NCI-H2171 treated with DMSO at 0.1 percent for 48 hours (cell line): ENCODE measurements around the gene EEF1A1.
"Not testable (repeated sequence)": the region's sequence is repeated elsewhere in the genome, so short reads cannot be mapped to it uniquely, and the experiment has no call there.

ENCODE experiments used
- DNase-seq: peaks from one replicate; lab custom pipeline; 2025; lab: John Stamatoyannopoulos, UW

EEF1A1 gene

GRCh38 chr6:73520688-73521350 is at the start of gene EEF1A1:
Gene EEF1A1 (minus strand): TSS chr6:73521032. CDS start chr6:73520026, 1,006 bp downstream.
- DNase-seq = peak; percentile 99

- DNase-seq = no peak
Observed at GRCh38 chr6:73569121-73569520, 48.3 kb upstream of the EEF1A1 start.

DNA sequence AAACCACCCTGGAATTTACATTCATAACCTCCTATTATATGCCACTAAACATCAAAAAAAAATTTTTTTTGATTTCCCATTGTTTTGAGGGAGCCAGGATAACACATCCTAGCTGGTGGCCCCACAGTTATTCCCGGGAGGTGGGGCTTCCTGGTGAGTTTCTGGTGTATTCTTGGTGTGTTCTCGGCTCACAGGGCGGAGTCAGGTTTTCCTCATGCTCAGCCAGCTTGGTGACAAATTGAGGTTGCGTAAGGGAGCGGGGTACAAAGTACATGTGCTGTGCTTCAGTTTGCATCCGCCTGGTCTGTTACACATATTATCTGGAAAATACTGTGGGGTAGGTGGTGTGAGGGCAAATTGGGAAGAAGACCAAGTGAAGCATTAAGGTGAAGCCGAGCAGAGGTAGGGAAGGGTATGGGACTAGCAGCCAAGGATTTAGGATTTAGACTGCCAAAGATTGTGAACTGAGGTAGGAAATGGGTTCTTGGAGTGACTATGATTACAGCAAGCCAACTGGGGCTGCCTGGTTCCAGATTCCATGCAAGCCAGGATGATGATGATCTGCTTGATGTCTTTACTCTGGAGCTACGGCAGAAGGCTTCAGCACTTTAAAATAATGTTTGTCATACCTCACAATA is 46.2 kb upstream of the EEF1A1 start:
- DNase-seq = no peak

- not testable (repeated sequence) for DNase-seq
Observed at GRCh38 chr6:73566486-73566871, 45.6 kb upstream of the EEF1A1 start.

GRCh38 chr6:73565767-73566485 is 45.1 kb upstream of the EEF1A1 start:
- no peak for DNase-seq

GRCh38 chr6:73564578-73565345 is 43.9 kb upstream of the EEF1A1 start:
- no peak for DNase-seq

DNA sequence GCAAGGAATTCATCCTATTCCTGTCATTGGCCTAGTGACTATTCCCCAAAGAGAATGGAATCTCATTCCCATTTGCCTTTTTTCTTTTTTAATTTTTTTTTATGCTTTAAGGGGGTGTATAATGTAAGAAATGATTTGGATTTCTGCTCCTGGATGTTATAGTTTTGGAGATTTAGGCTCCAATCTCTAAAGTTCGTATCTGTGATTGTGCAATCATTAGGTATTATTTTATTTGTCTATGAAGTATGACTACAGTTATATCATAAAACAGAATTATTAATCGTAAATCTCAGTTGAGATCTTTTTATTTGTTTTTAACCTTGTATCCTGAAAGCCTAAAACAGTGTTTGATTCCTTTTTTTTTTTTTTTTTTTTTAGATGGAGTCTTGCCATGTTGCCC is 41.7 kb upstream of the EEF1A1 start:
- DNase-seq = no peak

GRCh38 chr6:73560853-73561407 is 40.1 kb upstream of the EEF1A1 start:
- no peak for DNase-seq

- no peak for DNase-seq
Observed at GRCh38 chr6:73560182-73560732, 39.4 kb upstream of the EEF1A1 start.

GRCh38 chr6:73559399-73559794 is 38.6 kb upstream of the EEF1A1 start:
- DNase-seq = not testable (repeated sequence)

DNA sequence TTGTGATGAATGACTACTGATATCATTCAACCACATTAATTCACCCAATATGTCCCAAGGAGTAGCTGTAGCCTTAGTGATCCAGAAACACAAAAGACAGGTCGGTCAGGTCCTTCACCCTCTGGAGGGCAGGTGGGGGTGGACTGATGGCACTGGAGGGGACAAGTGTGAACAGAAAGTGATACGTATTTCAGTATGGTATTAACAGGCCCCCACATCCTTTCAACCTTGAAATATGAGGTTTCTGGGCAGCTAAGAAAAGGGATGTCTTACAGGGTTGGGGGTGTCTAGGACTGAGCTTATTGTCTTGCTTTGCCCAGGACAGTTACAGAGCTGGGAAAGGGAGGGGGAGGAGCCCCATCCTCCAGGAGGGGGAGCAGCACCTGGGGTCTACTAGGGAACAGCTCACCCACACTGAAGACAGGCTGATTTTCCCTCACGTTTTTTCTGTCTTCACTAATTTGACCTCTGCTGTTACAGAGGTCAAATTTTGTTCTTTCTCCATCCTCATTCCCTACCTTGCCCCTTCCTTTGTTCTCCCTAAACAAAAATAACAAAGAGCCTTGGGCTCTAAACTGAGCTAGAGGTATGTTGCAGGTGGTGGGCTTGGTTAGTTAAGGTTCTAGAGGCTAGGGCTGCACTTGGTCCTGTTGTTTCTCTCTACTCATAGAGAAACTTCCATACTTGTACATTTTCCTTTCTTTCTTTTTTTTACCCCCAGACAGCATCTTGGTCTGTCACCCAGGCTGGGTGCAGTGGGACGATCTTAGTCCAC is 38.0 kb upstream of the EEF1A1 start:
- no peak for DNase-seq

- DNase-seq = no peak
Observed at GRCh38 chr6:73556836-73557235, 36.0 kb upstream of the EEF1A1 start.

DNA sequence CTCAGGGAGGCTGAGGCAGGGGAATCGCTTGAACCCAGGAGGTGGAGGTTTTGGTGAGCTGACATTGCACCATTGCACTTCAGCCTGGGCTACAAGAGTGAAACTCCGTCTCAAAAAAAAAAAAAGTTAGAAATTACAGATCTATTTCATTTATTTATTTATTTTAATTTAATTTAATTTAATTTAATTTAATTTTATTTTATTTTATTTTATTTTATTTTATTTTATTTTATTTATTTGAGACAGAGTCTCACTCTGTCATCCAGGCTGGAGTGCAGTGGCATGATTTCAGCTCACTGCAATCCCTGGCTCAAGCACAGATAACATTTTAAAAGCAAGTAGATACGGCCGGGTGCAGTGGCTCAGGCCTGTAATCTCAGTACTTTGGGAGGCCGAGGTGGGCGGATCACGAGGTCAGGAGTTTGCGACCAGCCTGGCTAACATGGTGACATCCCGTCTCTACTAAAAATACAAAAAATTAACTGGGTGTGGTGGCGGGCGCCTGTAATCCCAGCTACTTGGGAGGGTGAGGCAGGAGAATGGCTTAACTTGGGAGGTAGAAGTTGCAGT is 34.6 kb upstream of the EEF1A1 start:
- not testable (repeated sequence) for DNase-seq

DNA sequence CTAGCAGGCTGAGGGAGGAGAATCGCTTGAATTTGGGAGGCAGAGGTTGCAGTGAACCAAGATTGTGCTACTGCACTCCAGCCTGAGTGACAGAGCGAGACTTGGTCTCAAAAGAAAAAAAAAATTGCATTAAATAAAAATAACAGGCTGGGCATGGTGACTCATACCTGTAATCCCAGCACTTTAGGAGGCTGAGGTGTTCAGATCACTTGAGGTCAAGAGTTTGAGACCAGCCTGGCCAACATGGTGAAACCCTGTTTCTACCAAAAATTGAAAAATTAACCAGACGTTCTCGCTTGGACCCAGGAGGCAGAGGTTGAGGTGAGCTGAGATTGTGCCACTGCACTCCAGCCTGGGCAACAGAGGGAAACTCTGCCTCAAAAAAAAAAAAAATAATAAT is 30.3 kb upstream of the EEF1A1 start:
- DNase-seq = not testable (repeated sequence)

GRCh38 chr6:73548458-73549446 is 27.9 kb upstream of the EEF1A1 start:
- no peak for DNase-seq

DNA sequence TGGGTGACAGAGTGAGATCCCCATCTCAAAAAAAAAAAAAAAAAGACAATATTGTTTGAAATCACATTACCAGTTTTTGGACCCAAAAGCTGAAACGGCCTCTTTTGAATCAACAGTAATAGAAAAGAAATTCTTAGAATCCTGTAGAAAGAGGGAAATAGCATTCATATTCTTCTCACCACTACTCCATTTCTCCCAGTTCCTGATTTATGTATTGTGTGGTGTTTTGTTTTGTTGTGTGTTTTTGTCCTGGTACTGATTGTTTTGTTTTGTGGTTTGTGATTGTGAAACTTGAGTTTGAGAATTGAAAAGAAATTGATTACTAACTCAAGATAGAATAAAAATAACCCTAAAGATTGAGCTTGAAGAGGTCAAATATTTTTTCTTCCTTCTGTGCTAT is 26.2 kb upstream of the EEF1A1 start:
- no peak for DNase-seq

DNA sequence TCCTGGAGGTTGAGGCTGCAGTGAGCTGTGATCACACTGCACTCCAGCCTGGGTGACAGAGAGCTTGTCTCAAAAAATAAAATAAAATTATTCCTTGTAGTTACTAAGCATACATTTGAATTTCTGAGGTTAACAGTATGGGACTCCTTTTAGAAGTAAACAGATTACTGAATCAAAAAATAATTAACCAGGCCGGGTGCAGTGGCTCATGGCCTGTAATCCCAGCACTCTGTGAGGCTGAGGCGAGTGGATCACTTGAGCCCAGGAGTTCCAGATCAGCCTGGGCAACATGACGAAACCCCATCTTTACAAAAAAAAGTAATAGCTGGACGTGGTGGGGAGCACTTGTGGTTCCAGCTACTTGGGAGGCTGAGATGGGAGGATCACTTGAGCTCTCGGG is 22.1 kb upstream of the EEF1A1 start:
- no peak for DNase-seq

DNA sequence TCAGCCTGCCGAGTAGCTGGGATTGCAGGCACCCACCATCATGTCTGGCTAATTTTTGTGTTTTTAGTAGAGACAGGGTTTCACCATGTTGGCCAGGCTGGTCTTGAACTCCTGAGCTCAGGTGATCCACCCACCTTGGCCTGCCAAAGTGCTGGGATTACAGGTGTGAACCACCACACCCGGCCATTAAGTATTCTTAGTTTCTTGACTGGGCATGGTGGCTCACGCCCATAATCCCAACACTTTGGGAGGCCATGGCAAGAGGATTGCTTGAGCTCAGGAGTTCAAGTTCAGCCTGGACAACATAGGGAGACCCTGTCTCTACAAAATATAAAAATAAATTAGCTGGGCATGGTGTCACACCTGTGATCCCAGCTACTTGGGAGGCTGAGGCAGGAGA is 21.6 kb upstream of the EEF1A1 start:
- not testable (repeated sequence) for DNase-seq

DNA sequence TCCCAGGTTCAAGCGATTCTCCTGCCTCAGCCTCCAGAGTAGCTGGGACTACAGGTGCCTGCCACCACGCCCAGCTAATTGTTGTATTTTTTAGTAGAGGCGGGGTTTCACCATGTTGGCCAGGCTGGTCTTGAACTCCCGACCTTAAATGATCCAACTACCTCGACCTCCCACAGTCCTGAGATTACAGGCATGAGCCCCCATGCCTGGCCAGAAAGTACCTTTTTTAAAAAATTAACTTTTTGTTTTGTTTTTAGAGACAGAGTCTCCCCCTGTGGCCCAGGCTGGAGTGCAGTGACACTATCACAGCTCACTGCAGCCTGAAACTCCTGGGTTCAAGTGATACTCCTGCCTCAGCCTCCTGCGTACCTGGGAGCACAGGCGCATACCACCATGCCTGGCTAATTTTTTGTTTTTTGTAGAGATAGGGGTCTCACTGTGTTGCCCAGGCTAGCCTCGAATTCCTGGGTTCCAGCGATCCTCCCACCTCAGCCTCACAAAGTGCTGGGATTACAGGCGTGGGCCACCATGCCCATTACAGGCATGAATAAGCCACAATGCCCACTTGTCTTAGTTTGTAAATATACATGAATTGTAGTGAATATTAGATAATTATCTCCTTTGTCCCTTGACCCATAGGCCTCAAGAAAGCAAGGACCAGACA is 17.4 kb upstream of the EEF1A1 start:
- DNase-seq = no peak
